ENCODE data around the gene ABTB1. TPM values are rescaled to one million over a fixed set of nuclear protein-coding genes. Genes with fewer than 3 reads are reported as not detected.
A peak's percentile ranks its signal among the peaks of the same experiment; 100 is the strongest.

The ABTB1 gene
- total RNA-seq, 2 experiments from 2014 or later, result 4.4 to 14.5 TPM

DNA sequence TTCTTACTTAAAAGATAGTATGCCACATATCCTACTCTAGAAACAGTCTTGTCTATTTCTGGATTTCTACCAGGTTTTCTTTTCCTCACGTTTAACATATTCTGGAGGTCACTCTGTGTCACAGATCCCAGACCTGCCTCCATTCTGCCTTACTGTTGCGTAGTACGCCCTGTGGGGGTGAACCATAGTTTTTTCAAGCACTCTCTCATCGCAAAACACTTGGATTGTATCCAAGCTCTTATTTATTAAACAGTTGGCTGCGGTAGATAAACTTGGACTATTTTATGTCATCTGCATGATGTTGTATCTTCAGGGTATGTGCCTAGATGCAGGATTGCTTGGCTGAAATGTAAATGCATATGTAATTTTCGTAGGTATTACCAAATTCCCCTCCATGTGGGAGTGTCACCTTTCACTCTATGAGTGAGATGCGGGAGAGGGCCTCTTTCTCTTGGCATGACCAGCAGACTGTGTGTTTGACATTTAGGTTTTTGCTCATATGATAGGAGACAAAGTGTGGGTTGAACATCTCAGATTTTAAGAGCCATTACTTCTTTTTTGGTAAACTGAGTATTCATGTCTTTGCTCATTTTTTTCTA is 55.8 kb downstream of the ABTB1 start:
- Histone ChIP-seq H3K9me3 (ENCODE audit: low read length) (no peaks in the 10 kb centered on the region), H2AFZ (ENCODE audit: low read length) (no peak overlapping the region), H3K27ac (ENCODE audit: low read depth, low read length, poor library complexity, severe bottlenecking) (no peak overlapping the region), H3K79me2 (ENCODE audit: insufficient read depth, low read depth, low read length) (peaks cover 71% of the 10 kb centered on the region), H3K4me3 (ENCODE audit: low read depth, low read length, poor library complexity, severe bottlenecking) (no peak overlapping the region), H4K20me1 (ENCODE audit: insufficient read depth, low read length) (no peaks in the 10 kb centered on the region; the same call in 1 of the 2 replicates), H3K9me2 (ENCODE audit: insufficient read depth, low read length) (no peaks in the 10 kb centered on the region), H3K4me2 (ENCODE audit: low read length) (no peak overlapping the region), H3K36me3 (ENCODE audit: insufficient read depth, low read length) (peaks cover 48% of the 10 kb centered on the region), H3K4me1 (ENCODE audit: insufficient read depth, low read length, poor library complexity, severe bottlenecking) (peaks cover 52% of the 10 kb centered on the region)
- CTCF ChIA-PET (ENCODE audit: unreplicated experiment), result no interaction called here
- DNase-seq (ENCODE audit: low spot score), result no peak
- BruUV-seq (replicated peaks), result TSS peak; percentile 12
- POLR2A ChIA-PET, result interaction anchor here (0.6 to 1.5 kb wide), 2 partner anchors 12 to 34 kb away, joined by 3 to 5 read pairs; no protein-coding TSS in a partner anchor
- TF ChIP-seq CTCF (conservative IDR thresholded peaks at IDR 0.05; ENCODE audit: low read length) (no peak), EZH2phosphoT487 (IDR thresholded peaks at IDR 0.05; ENCODE audit: borderline replicate concordance, low read depth, low read length) (no peak)
- intact Hi-C loops (cut with micrococcal nuclease; ENCODE audit: unreplicated experiment), result no loop called here

- POLR2A ChIA-PET, result interaction anchor here (0.5 to 1.5 kb wide), 4 partner anchors 8 to 22 kb away, joined by 3 read pairs; no protein-coding TSS in a partner anchor
- intact Hi-C loops (cut with micrococcal nuclease; ENCODE audit: unreplicated experiment), result no loop called here
- Histone ChIP-seq H3K9me3 (ENCODE audit: low read length) (no peaks in the 10 kb centered on the region), H3K4me1 (ENCODE audit: insufficient read depth, low read length, poor library complexity, severe bottlenecking) (peaks cover 60% of the 10 kb centered on the region), H3K27ac (ENCODE audit: low read depth, low read length, poor library complexity, severe bottlenecking) (peak overlapping the region; percentile 8), H3K79me2 (ENCODE audit: insufficient read depth, low read depth, low read length) (peaks cover 82% of the 10 kb centered on the region), H3K9me2 (ENCODE audit: insufficient read depth, low read length) (no peaks in the 10 kb centered on the region), H3K4me3 (ENCODE audit: low read depth, low read length, poor library complexity, severe bottlenecking) (peak overlapping the region; percentile 1), H4K20me1 (ENCODE audit: insufficient read depth, low read length) (no peaks in the 10 kb centered on the region; the same call in 1 of the 2 replicates), H3K4me2 (ENCODE audit: low read length) (peak overlapping the region; percentile 61), H2AFZ (ENCODE audit: low read length) (no peak overlapping the region), H3K36me3 (ENCODE audit: insufficient read depth, low read length) (peaks cover 38% of the 10 kb centered on the region)
- no peak for TF ChIP-seq EZH2phosphoT487 (IDR thresholded peaks at IDR 0.05; ENCODE audit: borderline replicate concordance, low read depth, low read length)
- TF ChIP-seq CTCF (conservative IDR thresholded peaks at IDR 0.05; ENCODE audit: low read length), result no peak
- BruUV-seq (replicated peaks), result no TSS peak
- CTCF ChIA-PET (ENCODE audit: unreplicated experiment), result no interaction called here
- no peak for DNase-seq (ENCODE audit: low spot score)
Observed at GRCh38 chr3:127729556-127730056, 56.9 kb downstream of the ABTB1 start.

GRCh38 chr3:127730171-127730570 is 57.4 kb downstream of the ABTB1 start:
- DNase-seq (ENCODE audit: low spot score), result no peak
- Histone ChIP-seq H3K79me2 (ENCODE audit: insufficient read depth, low read depth, low read length) (peaks cover 88% of the 10 kb centered on the region), H2AFZ (ENCODE audit: low read length) (no peak overlapping the region), H3K9me3 (ENCODE audit: low read length) (no peaks in the 10 kb centered on the region), H3K36me3 (ENCODE audit: insufficient read depth, low read length) (peaks cover 32% of the 10 kb centered on the region), H3K4me2 (ENCODE audit: low read length) (peak overlapping the region; percentile 61), H3K27ac (ENCODE audit: low read depth, low read length, poor library complexity, severe bottlenecking) (peak overlapping the region; percentile 8), H3K4me3 (ENCODE audit: low read depth, low read length, poor library complexity, severe bottlenecking) (peak overlapping the region; percentile 1), H4K20me1 (ENCODE audit: insufficient read depth, low read length) (no peaks in the 10 kb centered on the region; the same call in 1 of the 2 replicates), H3K9me2 (ENCODE audit: insufficient read depth, low read length) (no peaks in the 10 kb centered on the region), H3K4me1 (ENCODE audit: insufficient read depth, low read length, poor library complexity, severe bottlenecking) (peaks cover 60% of the 10 kb centered on the region)
- POLR2A ChIA-PET, result interaction anchor here (0.5 to 1.5 kb wide), 3 partner anchors 8 to 22 kb away, joined by 3 read pairs; no protein-coding TSS in a partner anchor
- intact Hi-C loops (cut with micrococcal nuclease; ENCODE audit: unreplicated experiment), result no loop called here
- no peak for TF ChIP-seq CTCF (conservative IDR thresholded peaks at IDR 0.05; ENCODE audit: low read length)
- no peak for TF ChIP-seq EZH2phosphoT487 (IDR thresholded peaks at IDR 0.05; ENCODE audit: borderline replicate concordance, low read depth, low read length)
- CTCF ChIA-PET (ENCODE audit: unreplicated experiment), result no interaction called here
- no TSS peak for BruUV-seq (replicated peaks)

All from OCI-LY7 (cell line).